ENCODE results near the gene EIF4G3.

Gene EIF4G3

DNA sequence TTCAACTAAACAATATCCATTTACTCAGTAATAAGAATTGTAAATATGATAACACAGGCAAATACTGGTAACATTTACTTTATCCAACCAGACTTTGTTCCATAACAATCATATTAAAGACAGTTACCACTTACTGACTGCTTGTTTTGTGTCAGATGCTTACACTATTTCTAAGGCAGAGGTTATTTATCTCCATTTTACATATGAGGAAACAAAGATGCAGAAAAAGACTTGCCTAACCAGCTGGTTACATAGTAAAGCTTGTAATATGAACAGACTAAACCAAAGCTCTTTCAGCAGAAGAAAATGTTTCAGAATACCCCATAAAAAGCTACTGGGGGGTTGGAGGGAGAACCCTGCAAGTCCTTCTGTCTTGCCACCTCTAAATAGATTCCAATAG, 180.1 kb downstream of the EIF4G3 start:
- Histone ChIP-seq H3K4me3 (ENCODE audit: extremely low read depth, insufficient read depth, low read length, poor library complexity, severe bottlenecking) (no peak overlapping the region), H3K36me3 (ENCODE audit: control insufficient read depth, insufficient read depth, low read length) (peaks cover 19% of the 10 kb centered on the region), H3K4me1 (ENCODE audit: control insufficient read depth, insufficient read depth, low read length, poor library complexity, severe bottlenecking) (no peaks in the 10 kb centered on the region), H3K27ac (ENCODE audit: low read depth, low read length, severe bottlenecking) (no peak overlapping the region), H3K9me3 (ENCODE audit: control insufficient read depth, low read length) (no peaks in the 10 kb centered on the region)

- H3K4me3 ChIP-seq (ENCODE audit: extremely low read depth, insufficient read depth, low read length, poor library complexity, severe bottlenecking), result no peak overlapping the region
- 95 to 98% methylated on average over 2 to 4 of the region's 5 CpGs for WGBS, 2 experiments (ENCODE audit: insufficient coverage in 2 of 2)
- peaks cover 7% of the 10 kb centered on the region for H3K36me3 ChIP-seq (ENCODE audit: control insufficient read depth, insufficient read depth, low read length)
- no peaks in the 10 kb centered on the region for H3K4me1 ChIP-seq (ENCODE audit: control insufficient read depth, insufficient read depth, low read length, poor library complexity, severe bottlenecking)
- H3K9me3 ChIP-seq (ENCODE audit: control insufficient read depth, low read length), result no peaks in the 10 kb centered on the region
- H3K27ac ChIP-seq (ENCODE audit: low read depth, low read length, severe bottlenecking), result no peak overlapping the region
Measured at GRCh38 chr1:20993716-20994575, 182.8 kb downstream of the EIF4G3 start.

DNA sequence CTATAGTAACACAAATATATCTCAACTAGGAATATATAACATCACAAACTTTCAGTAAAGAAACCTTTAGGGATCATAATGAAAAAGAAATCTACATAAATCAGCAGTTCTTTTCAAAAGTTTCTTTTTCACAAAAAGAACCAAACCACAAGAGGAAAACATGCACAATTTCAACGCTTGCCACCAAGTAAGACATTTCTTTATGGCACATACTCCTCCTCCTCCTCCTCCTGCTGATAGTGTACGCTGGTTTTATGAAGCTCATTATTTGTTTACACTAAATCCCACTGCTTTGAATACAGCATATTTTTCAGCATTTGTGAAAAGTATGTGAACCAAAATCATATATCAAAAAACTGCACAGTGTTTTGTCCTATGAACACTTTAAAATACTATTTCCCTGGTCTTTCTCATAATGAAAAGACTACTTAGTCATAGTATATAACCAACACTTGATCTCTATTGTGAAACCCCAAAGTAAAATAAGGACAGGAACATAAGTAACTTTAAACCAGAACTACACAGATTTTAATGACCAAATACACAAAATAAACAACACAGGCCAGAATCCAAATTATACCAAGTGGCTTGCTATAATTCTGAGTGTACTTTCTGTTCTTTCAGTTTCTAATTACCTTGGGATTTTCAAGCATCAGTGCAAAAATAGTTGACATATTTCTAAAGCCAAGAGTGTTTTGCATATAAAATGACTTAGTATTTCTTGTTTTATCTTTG, 184.2 kb downstream of the EIF4G3 start:
- 100% methylated on average over 1 of the region's 2 CpGs; no CpG with 5 or more reads in 1 of the 2 experiments for WGBS, 2 experiments (ENCODE audit: insufficient coverage in 2 of 2)
- H3K27ac ChIP-seq (ENCODE audit: low read depth, low read length, severe bottlenecking), result no peak overlapping the region

GRCh38 chr1:20988943-20989342, 187.8 kb downstream of the EIF4G3 start:
- Histone ChIP-seq H3K36me3 (ENCODE audit: control insufficient read depth, insufficient read depth, low read length) (peaks cover 7% of the 10 kb centered on the region), H3K4me3 (ENCODE audit: extremely low read depth, insufficient read depth, low read length, poor library complexity, severe bottlenecking) (no peak overlapping the region), H3K4me1 (ENCODE audit: control insufficient read depth, insufficient read depth, low read length, poor library complexity, severe bottlenecking) (no peaks in the 10 kb centered on the region), H3K27ac (ENCODE audit: low read depth, low read length, severe bottlenecking) (no peak overlapping the region), H3K9me3 (ENCODE audit: control insufficient read depth, low read length) (no peaks in the 10 kb centered on the region)
- WGBS, 2 experiments (ENCODE audit: insufficient coverage in 2 of 2), result 96 to 100% methylated on average over 5 of the region's 6 CpGs

More for the DNA sequence above, 184.2 kb downstream of the EIF4G3 start:
- no peak overlapping the region for H3K4me3 ChIP-seq (ENCODE audit: extremely low read depth, insufficient read depth, low read length, poor library complexity, severe bottlenecking)
- H3K36me3 ChIP-seq (ENCODE audit: control insufficient read depth, insufficient read depth, low read length), result peaks cover 7% of the 10 kb centered on the region
- no peaks in the 10 kb centered on the region for H3K4me1 ChIP-seq (ENCODE audit: control insufficient read depth, insufficient read depth, low read length, poor library complexity, severe bottlenecking)
- H3K9me3 ChIP-seq (ENCODE audit: control insufficient read depth, low read length), result no peaks in the 10 kb centered on the region

- H3K27ac ChIP-seq (ENCODE audit: low read depth, low read length, severe bottlenecking), result no peak overlapping the region
Measured at GRCh38 chr1:20987831-20988825, 188.6 kb downstream of the EIF4G3 start.

GRCh38 chr1:20983297-20983889, 193.3 kb downstream of the EIF4G3 start:
- Histone ChIP-seq H3K4me1 (ENCODE audit: control insufficient read depth, insufficient read depth, low read length, poor library complexity, severe bottlenecking) (peaks cover 13% of the 10 kb centered on the region), H3K36me3 (ENCODE audit: control insufficient read depth, insufficient read depth, low read length) (peaks cover 8% of the 10 kb centered on the region), H3K9me3 (ENCODE audit: control insufficient read depth, low read length) (no peaks in the 10 kb centered on the region), H3K27ac (ENCODE audit: low read depth, low read length, severe bottlenecking) (no peak overlapping the region), H3K4me3 (ENCODE audit: extremely low read depth, insufficient read depth, low read length, poor library complexity, severe bottlenecking) (no peak overlapping the region)
- WGBS, 2 experiments (ENCODE audit: insufficient coverage in 2 of 2), result 100% methylated on average over 1 of the region's 3 CpGs; no CpG with 5 or more reads in 1 of the 2 experiments

More at GRCh38 chr1:20987831-20988825, 188.6 kb downstream of the EIF4G3 start:
- Histone ChIP-seq H3K9me3 (ENCODE audit: control insufficient read depth, low read length) (no peaks in the 10 kb centered on the region), H3K4me3 (ENCODE audit: extremely low read depth, insufficient read depth, low read length, poor library complexity, severe bottlenecking) (no peak overlapping the region), H3K36me3 (ENCODE audit: control insufficient read depth, insufficient read depth, low read length) (peaks cover 7% of the 10 kb centered on the region), H3K4me1 (ENCODE audit: control insufficient read depth, insufficient read depth, low read length, poor library complexity, severe bottlenecking) (peaks cover 2% of the 10 kb centered on the region)

- peaks cover 8% of the 10 kb centered on the region for H3K36me3 ChIP-seq (ENCODE audit: control insufficient read depth, insufficient read depth, low read length)
- H3K4me1 ChIP-seq (ENCODE audit: control insufficient read depth, insufficient read depth, low read length, poor library complexity, severe bottlenecking), result peaks cover 13% of the 10 kb centered on the region
- H3K9me3 ChIP-seq (ENCODE audit: control insufficient read depth, low read length), result no peaks in the 10 kb centered on the region
- no peak overlapping the region for H3K4me3 ChIP-seq (ENCODE audit: extremely low read depth, insufficient read depth, low read length, poor library complexity, severe bottlenecking)
- no peak overlapping the region for H3K27ac ChIP-seq (ENCODE audit: low read depth, low read length, severe bottlenecking)
Measured at GRCh38 chr1:20982316-20982715, 194.4 kb downstream of the EIF4G3 start.

GRCh38 chr1:20981915-20982314, 194.8 kb downstream of the EIF4G3 start:
- Histone ChIP-seq H3K9me3 (ENCODE audit: control insufficient read depth, low read length) (no peaks in the 10 kb centered on the region), H3K4me3 (ENCODE audit: extremely low read depth, insufficient read depth, low read length, poor library complexity, severe bottlenecking) (no peak overlapping the region), H3K36me3 (ENCODE audit: control insufficient read depth, insufficient read depth, low read length) (peaks cover 8% of the 10 kb centered on the region), H3K4me1 (ENCODE audit: control insufficient read depth, insufficient read depth, low read length, poor library complexity, severe bottlenecking) (peaks cover 13% of the 10 kb centered on the region), H3K27ac (ENCODE audit: low read depth, low read length, severe bottlenecking) (no peak overlapping the region)

DNA sequence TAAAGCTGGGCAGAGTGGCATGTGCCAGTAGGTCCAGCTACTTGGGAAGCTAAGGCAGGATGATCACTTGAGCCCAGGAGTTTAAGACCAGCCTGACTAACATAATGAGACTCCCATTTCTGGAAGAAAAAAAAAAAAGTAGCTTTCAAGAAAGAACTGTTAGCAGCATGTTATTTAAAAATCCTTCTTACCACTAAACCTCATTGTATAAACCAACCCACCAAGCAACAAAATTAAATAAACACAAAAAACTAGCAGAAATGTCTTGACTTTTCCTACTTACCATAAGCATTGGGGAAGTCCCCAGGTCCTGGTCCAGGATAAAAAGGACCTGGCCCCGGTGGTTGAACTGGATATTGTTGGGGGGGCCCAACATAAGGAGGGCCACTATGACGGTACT, 196.6 kb downstream of the EIF4G3 start:
- Histone ChIP-seq H3K36me3 (ENCODE audit: control insufficient read depth, insufficient read depth, low read length) (peaks cover 8% of the 10 kb centered on the region), H3K27ac (ENCODE audit: low read depth, low read length, severe bottlenecking) (no peak overlapping the region), H3K4me3 (ENCODE audit: extremely low read depth, insufficient read depth, low read length, poor library complexity, severe bottlenecking) (no peak overlapping the region), H3K9me3 (ENCODE audit: control insufficient read depth, low read length) (no peaks in the 10 kb centered on the region), H3K4me1 (ENCODE audit: control insufficient read depth, insufficient read depth, low read length, poor library complexity, severe bottlenecking) (peaks cover 13% of the 10 kb centered on the region)
- no CpG with 5 or more reads among the region's 2 CpGs for WGBS, 2 experiments (ENCODE audit: insufficient coverage in 2 of 2)

- H3K36me3 ChIP-seq (ENCODE audit: control insufficient read depth, insufficient read depth, low read length), result peaks cover 9% of the 10 kb centered on the region
- H3K4me3 ChIP-seq (ENCODE audit: extremely low read depth, insufficient read depth, low read length, poor library complexity, severe bottlenecking), result no peak overlapping the region
- no peak overlapping the region for H3K27ac ChIP-seq (ENCODE audit: low read depth, low read length, severe bottlenecking)
- no peaks in the 10 kb centered on the region for H3K9me3 ChIP-seq (ENCODE audit: control insufficient read depth, low read length)
- H3K4me1 ChIP-seq (ENCODE audit: control insufficient read depth, insufficient read depth, low read length, poor library complexity, severe bottlenecking), result peaks cover 23% of the 10 kb centered on the region
- WGBS, 2 experiments (ENCODE audit: insufficient coverage in 2 of 2), result no CpG with 5 or more reads among the region's 2 CpGs
Measured at GRCh38 chr1:20978413-20978812, 198.3 kb downstream of the EIF4G3 start.

Data from mesodermal cell (in vitro differentiated cells).